ENCODE results near the gene TFPI. TPM values are rescaled to one million over a fixed set of nuclear protein-coding genes. Genes with fewer than 3 reads are reported as not detected.
"Not testable (repeated sequence)": the region's sequence is repeated elsewhere in the genome, so short reads cannot be mapped to it uniquely, and the experiment has no call there.

Gene TFPI
- total RNA-seq, 1 donor from 2014 or later = 0.59 TPM

DNA sequence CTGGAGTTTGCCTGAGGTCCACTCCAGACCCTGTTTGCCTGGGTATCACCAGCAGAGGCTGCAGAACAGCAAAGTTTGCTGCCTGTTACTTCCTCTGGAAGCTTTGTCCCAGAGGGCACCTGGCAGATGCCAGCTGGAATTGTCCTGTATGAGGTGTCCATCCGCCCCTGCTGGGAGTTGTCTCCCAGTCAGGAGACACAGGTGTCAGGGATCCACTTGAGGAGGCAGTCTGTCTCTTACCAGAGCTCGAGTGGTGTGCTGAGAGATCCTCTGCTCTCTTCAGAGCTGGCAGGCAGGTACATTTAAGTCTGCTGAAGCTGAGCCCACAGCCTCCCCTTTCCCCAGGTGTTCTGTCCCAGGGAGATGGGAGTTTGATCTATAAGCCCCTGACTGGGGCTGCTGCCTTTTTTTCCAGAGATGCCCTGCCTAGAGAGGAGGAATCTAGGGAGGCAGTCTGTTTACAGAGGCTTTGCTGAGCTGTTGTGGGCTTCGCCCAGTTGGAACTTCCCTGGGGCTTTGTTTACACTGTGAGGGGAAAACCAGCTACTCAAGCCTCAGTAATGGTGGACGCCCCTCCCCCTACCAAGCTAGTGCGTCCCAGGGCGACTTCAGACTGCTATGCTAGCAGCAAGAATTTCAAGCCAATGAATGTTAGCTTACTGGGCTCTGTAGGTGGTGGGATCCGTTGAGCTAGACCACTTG, 34.7 kb downstream of the TFPI start:
- Mint-ChIP-seq H3K27ac (ENCODE audit: unreplicated experiment) (no peak overlapping the region), H3K4me3 (ENCODE audit: unreplicated experiment) (no peak overlapping the region), H3K4me1 (ENCODE audit: low read depth, unreplicated experiment) (no peaks in the 10 kb centered on the region), H3K9me3 (ENCODE audit: unreplicated experiment) (peaks cover 6% of the 10 kb centered on the region), H3K36me3 (ENCODE audit: unreplicated experiment) (peaks cover 13% of the 10 kb centered on the region), H3K27me3 (ENCODE audit: unreplicated experiment) (no peaks in the 10 kb centered on the region)
- TF ChIP-seq CTCF (IDR thresholded peaks at IDR 0.05; ENCODE audit: partially characterized antibody, unreplicated experiment) = no peak
- no peak for DNase-seq

DNA sequence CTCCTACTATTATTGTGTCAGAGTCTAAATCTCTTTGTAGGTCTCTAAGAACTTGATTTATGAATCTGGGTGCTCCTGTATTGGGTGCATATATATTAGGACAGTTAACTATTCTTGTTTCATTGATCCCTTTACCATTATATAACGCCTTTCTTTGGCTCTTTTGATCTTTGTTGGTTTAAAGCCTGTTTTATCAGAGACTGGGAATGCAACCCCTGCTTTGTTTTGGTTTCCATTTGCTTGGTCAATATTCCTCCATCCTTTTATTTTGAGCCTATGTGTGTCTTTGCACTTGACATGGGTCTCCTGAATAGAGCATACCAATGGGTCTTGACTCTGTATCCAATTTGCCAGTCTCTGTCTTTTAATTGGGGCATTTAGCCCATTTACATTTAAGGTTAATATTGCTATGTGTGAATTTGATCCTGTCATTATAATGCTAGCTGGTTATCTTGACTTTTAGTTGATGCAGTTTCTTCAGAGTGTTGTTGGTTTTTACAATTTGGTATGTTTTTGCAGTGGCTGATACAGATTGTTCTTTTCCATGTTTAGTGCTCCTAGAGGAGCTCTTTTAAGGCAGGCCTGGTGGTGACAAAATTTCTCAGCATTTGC, 36.4 kb downstream of the TFPI start:
- not testable (repeated sequence) for H3K4me3 Mint-ChIP-seq (ENCODE audit: unreplicated experiment); DNase-seq; H3K27me3 Mint-ChIP-seq (ENCODE audit: unreplicated experiment); H3K27ac Mint-ChIP-seq (ENCODE audit: unreplicated experiment); H3K9me3 Mint-ChIP-seq (ENCODE audit: unreplicated experiment); H3K4me1 Mint-ChIP-seq (ENCODE audit: low read depth, unreplicated experiment)
- H3K36me3 Mint-ChIP-seq (ENCODE audit: unreplicated experiment) = peaks cover 13% of the 10 kb centered on the region

GRCh38 chr2:187516630-187517510, 37.4 kb downstream of the TFPI start:
- H3K4me3 Mint-ChIP-seq (ENCODE audit: unreplicated experiment); H3K27ac Mint-ChIP-seq (ENCODE audit: unreplicated experiment); DNase-seq: not testable (repeated sequence)

GRCh38 chr2:187514930-187515329, 39.3 kb downstream of the TFPI start:
- DNase-seq = no peak
- no peak for TF ChIP-seq CTCF (IDR thresholded peaks at IDR 0.05; ENCODE audit: partially characterized antibody, unreplicated experiment)
- Mint-ChIP-seq H3K4me1 (ENCODE audit: low read depth, unreplicated experiment) (no peaks in the 10 kb centered on the region), H3K27ac (ENCODE audit: unreplicated experiment) (no peak overlapping the region), H3K9me3 (ENCODE audit: unreplicated experiment) (peaks cover 3% of the 10 kb centered on the region), H3K27me3 (ENCODE audit: unreplicated experiment) (no peaks in the 10 kb centered on the region), H3K36me3 (ENCODE audit: unreplicated experiment) (peaks cover 13% of the 10 kb centered on the region), H3K4me3 (ENCODE audit: unreplicated experiment) (no peak overlapping the region)

More at GRCh38 chr2:187516630-187517510, 37.4 kb downstream of the TFPI start:
- peaks cover 13% of the 10 kb centered on the region for H3K36me3 Mint-ChIP-seq (ENCODE audit: unreplicated experiment)
- H3K9me3 Mint-ChIP-seq (ENCODE audit: unreplicated experiment); H3K4me1 Mint-ChIP-seq (ENCODE audit: low read depth, unreplicated experiment); H3K27me3 Mint-ChIP-seq (ENCODE audit: unreplicated experiment): not testable (repeated sequence)

- not testable (repeated sequence) for H3K4me1 Mint-ChIP-seq (ENCODE audit: low read depth, unreplicated experiment); DNase-seq; H3K9me3 Mint-ChIP-seq (ENCODE audit: unreplicated experiment); H3K27me3 Mint-ChIP-seq (ENCODE audit: unreplicated experiment); H3K27ac Mint-ChIP-seq (ENCODE audit: unreplicated experiment); H3K4me3 Mint-ChIP-seq (ENCODE audit: unreplicated experiment)
- peaks cover 13% of the 10 kb centered on the region for H3K36me3 Mint-ChIP-seq (ENCODE audit: unreplicated experiment)
Measured at GRCh38 chr2:187514235-187514829, 39.9 kb downstream of the TFPI start.

- H3K4me3 Mint-ChIP-seq (ENCODE audit: unreplicated experiment); H3K27ac Mint-ChIP-seq (ENCODE audit: unreplicated experiment); H3K4me1 Mint-ChIP-seq (ENCODE audit: low read depth, unreplicated experiment); DNase-seq; H3K27me3 Mint-ChIP-seq (ENCODE audit: unreplicated experiment); H3K9me3 Mint-ChIP-seq (ENCODE audit: unreplicated experiment): not testable (repeated sequence)
- H3K36me3 Mint-ChIP-seq (ENCODE audit: unreplicated experiment) = peaks cover 13% of the 10 kb centered on the region
Measured at GRCh38 chr2:187513460-187514234, 40.6 kb downstream of the TFPI start.
